ENCODE results near the gene TFIP11. TPM values are rescaled to one million over a fixed set of nuclear protein-coding genes. Genes with fewer than 3 reads are reported as not detected.

TFIP11 gene
- total and polyA plus RNA-seq, 9 of the 15 experiments (the other 6 are each of a cell fraction or from before 2014, with no cell fraction given) = 11.5 to 38.1 (median 25.2) TPM

DNA sequence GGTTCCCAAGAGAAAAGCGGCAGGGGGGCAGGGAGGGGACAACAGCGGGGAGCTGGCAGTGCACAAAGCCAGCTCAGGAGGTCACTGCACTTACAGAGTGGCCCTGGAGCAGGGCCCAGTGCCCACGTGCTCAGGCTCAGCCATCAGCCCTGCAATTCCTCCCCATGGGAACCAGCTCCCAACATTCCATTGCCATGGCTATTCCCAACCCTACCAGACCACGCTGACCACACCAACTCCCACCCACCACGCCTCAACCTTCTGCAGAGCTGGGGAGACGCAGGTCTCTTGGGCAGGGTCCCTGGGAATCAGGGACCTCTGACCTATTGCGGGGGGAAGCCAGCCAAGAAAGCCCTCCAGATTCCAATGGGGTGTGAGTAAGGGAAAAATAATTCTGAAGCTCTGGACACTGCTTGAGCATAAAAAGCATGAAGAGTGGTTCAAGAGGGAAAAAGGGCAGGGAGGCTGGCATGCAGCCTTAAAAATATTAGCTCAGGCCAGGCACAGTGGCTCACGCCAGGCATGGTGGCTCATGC lies 38.3 kb upstream of the TFIP11 start:
- Histone ChIP-seq H3K9ac (ENCODE audit: insufficient read depth in 1 of 2, low read depth in 2 of 2, low read length in 2 of 2) (peak overlapping the region in 1 of 2 experiments; percentile 45; a peak in 1 of 4 replicates), H3K9me3 (replicated peaks; ENCODE audit: control insufficient read depth, insufficient read depth, low read depth, low read length) (no peaks in the 10 kb centered on the region), H4K20me1 (replicated peaks; ENCODE audit: control insufficient read depth, insufficient read depth, low read length) (peaks cover 21% of the 10 kb centered on the region), H3K4me2 (ENCODE audit: insufficient read depth, low read length) (no peak overlapping the region), H3K4me1 (replicated peaks in 1 of 2; ENCODE audit: control insufficient read depth in 2 of 2, insufficient read depth in 2 of 2, low read length in 2 of 2) (peaks cover 0 to 8% of the 10 kb centered on the region in 2 experiments; a peak in 2 of 5 replicates), H2AFZ (ENCODE audit: low read depth, low read length) (no peak overlapping the region), H3K9me1 (ENCODE audit: control insufficient read depth, insufficient read depth, low read length) (peaks cover 9% of the 10 kb centered on the region), H3K79me2 (ENCODE audit: control insufficient read depth, insufficient read depth, low read length) (peaks cover 92% of the 10 kb centered on the region), H3K36me3 (ENCODE audit: control insufficient read depth, insufficient read depth, low read length) (peaks cover 69% of the 10 kb centered on the region), H3K4me3 (no peak overlapping the region), H3K27ac (ENCODE audit: extremely low read depth, low read depth, low read length) (no peak overlapping the region), H3K27me3 (ENCODE audit: control insufficient read depth in 2 of 2, insufficient read depth in 2 of 2, low read length in 2 of 2) (no peaks in the 10 kb centered on the region)
- TF ChIP-seq, protein P1, sequence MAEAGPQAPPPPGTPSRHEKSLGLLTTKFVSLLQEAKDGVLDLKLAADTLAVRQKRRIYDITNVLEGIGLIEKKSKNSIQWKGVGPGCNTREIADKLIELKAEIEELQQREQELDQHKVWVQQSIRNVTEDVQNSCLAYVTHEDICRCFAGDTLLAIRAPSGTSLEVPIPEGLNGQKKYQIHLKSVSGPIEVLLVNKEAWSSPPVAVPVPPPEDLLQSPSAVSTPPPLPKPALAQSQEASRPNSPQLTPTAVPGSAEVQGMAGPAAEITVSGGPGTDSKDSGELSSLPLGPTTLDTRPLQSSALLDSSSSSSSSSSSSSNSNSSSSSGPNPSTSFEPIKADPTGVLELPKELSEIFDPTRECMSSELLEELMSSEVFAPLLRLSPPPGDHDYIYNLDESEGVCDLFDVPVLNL (CRISPR knock-in tag; IDR thresholded peaks at IDR 0.05; ENCODE audit: low read depth) = no peak
- TF ChIP-seq ZBTB7A (IDR thresholded peaks at IDR 0.05; ENCODE audit: borderline replicate concordance, control insufficient read depth, low read depth, low read length) (no peak), HOXB6 (CRISPR knock-in tag; IDR thresholded peaks at IDR 0.05; ENCODE audit: borderline replicate concordance) (no peak), ZNF57 (CRISPR knock-in tag; IDR thresholded peaks at IDR 0.05) (no peak), HDAC2 (IDR thresholded peaks at IDR 0.05) (no peak), NCOR1 (IDR thresholded peaks at IDR 0.05) (no peak), NRF1 (conservative IDR thresholded peaks at IDR 0.05 in 1 of 2, IDR thresholded peaks at IDR 0.05 in 1 of 2) (no peak), XRCC4 (IDR thresholded peaks at IDR 0.05; ENCODE audit: extremely low read depth, insufficient read depth, insufficient read length) (no peak)
- TF ChIP-seq, protein P2, sequence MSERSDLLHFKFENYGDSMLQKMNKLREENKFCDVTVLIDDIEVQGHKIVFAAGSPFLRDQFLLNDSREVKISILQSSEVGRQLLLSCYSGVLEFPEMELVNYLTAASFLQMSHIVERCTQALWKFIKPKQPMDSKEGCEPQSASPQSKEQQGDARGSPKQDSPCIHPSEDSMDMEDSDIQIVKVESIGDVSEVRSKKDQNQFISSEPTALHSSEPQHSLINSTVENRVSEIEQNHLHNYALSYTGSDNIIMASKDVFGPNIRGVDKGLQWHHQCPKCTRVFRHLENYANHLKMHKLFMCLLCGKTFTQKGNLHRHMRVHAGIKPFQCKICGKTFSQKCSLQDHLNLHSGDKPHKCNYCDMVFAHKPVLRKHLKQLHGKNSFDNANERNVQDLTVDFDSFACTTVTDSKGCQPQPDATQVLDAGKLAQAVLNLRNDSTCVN (CRISPR knock-in tag; IDR thresholded peaks at IDR 0.05) = no peak
- CTCF ChIA-PET (ENCODE audit: low intra/inter-chr PET ratio) = no interaction called here
- no peak for ATAC-seq
- WGBS (ENCODE audit: insufficient coverage, low coverage, missing lambda C conversion rate) = 63% methylated on average over 3 of the region's 8 CpGs
- DNase-seq (ENCODE audit: extremely low read depth in 1 of 4, low spot score in 3 of 4) = no peak
- POLR2A ChIA-PET = interaction anchor here (0.6 kb wide), 1 partner anchor 30 kb away, joined by 3 read pairs; no protein-coding TSS in a partner anchor
- in situ Hi-C loops (cut with MboI) (no loop called here), intact Hi-C loops (cut with micrococcal nuclease) (no loop called here)
- BruUV-seq (replicated peaks) = no TSS peak
- no peak for FAIRE-seq
